Measurements from ENCODE around the gene VAT1. TPM values are rescaled to one million over a fixed set of nuclear protein-coding genes. Genes with fewer than 3 reads are reported as not detected.

VAT1 gene
- total RNA-seq, 1 experiment from 2014 or later: 45.7 TPM

GRCh38 chr17:43016216-43016615, 6.0 kb downstream of the VAT1 start:
- peaks cover 13% of the 10 kb centered on the region; the same call in 1 of the 2 replicates for H3K79me2 ChIP-seq (ENCODE audit: low read length)
- H3K4me2 ChIP-seq (ENCODE audit: low read depth, low read length, poor library complexity, severe bottlenecking): no peak overlapping the region
- no peaks in the 10 kb centered on the region for H3K27me3 ChIP-seq (ENCODE audit: low read length)
- no peak overlapping the region for H3K4me3 ChIP-seq (ENCODE audit: low read length)
- no peaks in the 10 kb centered on the region for H4K20me1 ChIP-seq (ENCODE audit: insufficient read depth, low read depth, low read length)
- no peaks in the 10 kb centered on the region for H3K9me3 ChIP-seq (ENCODE audit: low read length)
- no peaks in the 10 kb centered on the region for H3K9me2 ChIP-seq (replicated peaks; ENCODE audit: insufficient read depth, low read length)
- DNase-seq: no peak
- H3K27ac ChIP-seq (ENCODE audit: low read length): no peak overlapping the region
- peaks cover 17% of the 10 kb centered on the region for H3K4me1 ChIP-seq (ENCODE audit: low read length)
- H3K9ac ChIP-seq (ENCODE audit: low read length): no peak overlapping the region
- no peak overlapping the region for H2AFZ ChIP-seq (ENCODE audit: low read length)
- H3K36me3 ChIP-seq (ENCODE audit: insufficient read depth, low read length): no peaks in the 10 kb centered on the region

DNA sequence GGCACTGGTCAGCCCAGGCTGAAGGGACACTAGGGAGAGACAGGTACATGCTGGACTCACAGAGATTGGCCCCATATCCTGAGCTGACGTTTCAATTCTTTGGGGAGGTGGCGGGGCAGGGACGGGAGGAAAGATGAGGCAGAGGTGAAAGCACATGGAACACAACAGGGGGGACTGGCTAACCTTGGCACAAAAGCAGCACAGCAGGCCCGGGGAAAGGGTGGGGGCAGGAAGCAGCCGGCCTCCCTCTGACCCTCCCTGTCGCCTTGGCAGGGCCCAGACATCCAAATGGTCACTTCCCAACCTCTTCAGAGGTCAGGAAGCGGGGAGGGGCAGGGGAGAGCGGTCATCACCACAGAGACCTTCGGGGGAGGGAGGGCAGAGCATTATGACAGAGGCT, 6.6 kb downstream of the VAT1 start:
- H2AFZ ChIP-seq (ENCODE audit: low read length): no peak overlapping the region
- H3K4me1 ChIP-seq (ENCODE audit: low read length): peaks cover 12% of the 10 kb centered on the region
- no peaks in the 10 kb centered on the region for H3K9me3 ChIP-seq (ENCODE audit: low read length)
- H3K9ac ChIP-seq (ENCODE audit: low read length): no peak overlapping the region
- no peaks in the 10 kb centered on the region for H3K9me2 ChIP-seq (replicated peaks; ENCODE audit: insufficient read depth, low read length)
- no peak overlapping the region for H3K27ac ChIP-seq (ENCODE audit: low read length)
- H3K79me2 ChIP-seq (ENCODE audit: low read length): peaks cover 10% of the 10 kb centered on the region; the same call in 1 of the 2 replicates
- no peaks in the 10 kb centered on the region for H4K20me1 ChIP-seq (ENCODE audit: insufficient read depth, low read depth, low read length)
- no peak overlapping the region for H3K4me2 ChIP-seq (ENCODE audit: low read depth, low read length, poor library complexity, severe bottlenecking)
- H3K4me3 ChIP-seq (ENCODE audit: low read length): no peak overlapping the region
- DNase-seq: no peak
- H3K36me3 ChIP-seq (ENCODE audit: insufficient read depth, low read length): no peaks in the 10 kb centered on the region
- H3K27me3 ChIP-seq (ENCODE audit: low read length): no peaks in the 10 kb centered on the region

DNA sequence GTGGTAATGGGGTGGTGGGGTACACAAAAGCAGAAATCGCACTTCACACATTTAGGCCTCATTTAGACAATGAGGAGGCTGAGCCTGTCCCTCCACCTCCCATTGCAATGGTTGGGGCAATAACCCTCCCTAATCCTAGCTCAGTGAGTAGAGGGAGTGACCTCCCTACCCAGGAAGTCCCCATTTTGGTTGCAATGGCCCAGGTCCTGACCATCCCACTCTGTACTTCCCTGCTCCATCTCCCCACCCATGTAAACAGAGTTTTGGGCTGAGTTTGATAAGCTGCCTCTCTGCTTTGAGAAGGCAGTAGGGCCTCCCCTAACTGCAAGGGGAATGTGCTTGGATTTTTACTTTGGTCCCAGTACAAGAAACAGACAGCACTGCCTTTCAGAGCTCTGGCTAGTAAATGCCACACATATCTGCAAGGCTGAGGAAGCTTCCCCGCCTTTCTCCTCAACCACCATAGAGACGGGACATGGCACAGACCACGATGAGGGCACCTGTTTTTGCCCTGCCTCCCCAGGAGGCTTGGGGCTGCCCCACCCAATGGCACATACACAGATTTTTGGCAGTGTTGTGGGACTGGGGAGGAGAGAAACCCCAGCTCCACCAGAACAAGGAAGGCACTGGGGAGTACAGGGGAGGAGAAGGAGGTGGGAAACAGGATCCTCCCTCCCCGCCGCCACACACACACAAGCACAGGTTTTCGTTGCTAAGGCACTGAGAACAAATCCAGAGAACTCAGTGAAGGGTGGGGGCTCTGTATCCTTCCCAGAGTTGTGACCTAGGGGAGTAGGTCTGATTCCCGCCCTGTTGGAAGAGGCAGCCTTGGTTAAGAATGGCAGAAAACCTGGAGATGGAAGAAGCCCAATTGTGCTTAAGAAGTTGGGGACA, 7.3 kb downstream of the VAT1 start:
- H3K4me1 ChIP-seq (ENCODE audit: low read length): peaks cover 12% of the 10 kb centered on the region
- no peaks in the 10 kb centered on the region for H3K36me3 ChIP-seq (ENCODE audit: insufficient read depth, low read length)
- DNase-seq: no peak
- peaks cover 4% of the 10 kb centered on the region; the same call in 1 of the 2 replicates for H3K79me2 ChIP-seq (ENCODE audit: low read length)
- H3K9me3 ChIP-seq (ENCODE audit: low read length): no peaks in the 10 kb centered on the region
- H3K9ac ChIP-seq (ENCODE audit: low read length): no peak overlapping the region
- H3K4me3 ChIP-seq (ENCODE audit: low read length): no peak overlapping the region
- no peaks in the 10 kb centered on the region for H3K27me3 ChIP-seq (ENCODE audit: low read length)
- H3K9me2 ChIP-seq (replicated peaks; ENCODE audit: insufficient read depth, low read length): no peaks in the 10 kb centered on the region
- H2AFZ ChIP-seq (ENCODE audit: low read length): no peak overlapping the region
- H3K27ac ChIP-seq (ENCODE audit: low read length): no peak overlapping the region
- no peak overlapping the region for H3K4me2 ChIP-seq (ENCODE audit: low read depth, low read length, poor library complexity, severe bottlenecking)
- no peaks in the 10 kb centered on the region for H4K20me1 ChIP-seq (ENCODE audit: insufficient read depth, low read depth, low read length)

- Histone ChIP-seq H3K4me1 (ENCODE audit: low read length) (peaks cover 12% of the 10 kb centered on the region), H3K27me3 (ENCODE audit: low read length) (no peaks in the 10 kb centered on the region), H3K4me2 (ENCODE audit: low read depth, low read length, poor library complexity, severe bottlenecking) (no peak overlapping the region), H2AFZ (ENCODE audit: low read length) (no peak overlapping the region), H3K9ac (ENCODE audit: low read length) (no peak overlapping the region), H4K20me1 (ENCODE audit: insufficient read depth, low read depth, low read length) (no peaks in the 10 kb centered on the region), H3K4me3 (ENCODE audit: low read length) (no peak overlapping the region), H3K9me2 (replicated peaks; ENCODE audit: insufficient read depth, low read length) (no peaks in the 10 kb centered on the region), H3K9me3 (ENCODE audit: low read length) (no peaks in the 10 kb centered on the region), H3K36me3 (ENCODE audit: insufficient read depth, low read length) (no peaks in the 10 kb centered on the region), H3K27ac (ENCODE audit: low read length) (no peak overlapping the region), H3K79me2 (ENCODE audit: low read length) (0 out of 2 replicates have a peak, but pooled peaks cover 3% of the 10 kb centered on the region)
- DNase-seq: no peak
Observed at GRCh38 chr17:43014020-43014648, 8.1 kb downstream of the VAT1 start.

DNA sequence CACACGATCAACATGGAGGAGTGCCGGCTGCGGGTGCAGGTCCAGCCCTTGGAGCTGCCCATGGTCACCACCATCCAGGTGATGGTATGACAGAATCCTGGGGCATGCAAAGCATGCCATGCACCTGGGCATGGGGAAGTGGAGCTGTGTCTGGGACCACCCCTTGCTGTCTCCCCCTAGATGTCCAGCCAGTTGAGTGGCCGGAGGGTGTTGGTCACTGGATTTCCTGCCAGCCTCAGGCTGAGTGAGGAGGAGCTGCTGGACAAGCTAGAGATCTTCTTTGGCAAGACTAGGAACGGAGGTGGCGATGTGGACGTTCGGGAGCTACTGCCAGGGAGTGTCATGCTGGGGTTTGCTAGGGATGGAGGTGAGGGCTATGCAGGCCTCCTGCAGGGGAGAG, 8.9 kb downstream of the VAT1 start:
- no peaks in the 10 kb centered on the region for H3K79me2 ChIP-seq (ENCODE audit: low read length)
- H3K9me3 ChIP-seq (ENCODE audit: low read length): no peaks in the 10 kb centered on the region
- H3K36me3 ChIP-seq (ENCODE audit: insufficient read depth, low read length): no peaks in the 10 kb centered on the region
- no peak overlapping the region for H2AFZ ChIP-seq (ENCODE audit: low read length)
- H4K20me1 ChIP-seq (ENCODE audit: insufficient read depth, low read depth, low read length): no peaks in the 10 kb centered on the region
- no peak overlapping the region for H3K4me2 ChIP-seq (ENCODE audit: low read depth, low read length, poor library complexity, severe bottlenecking)
- H3K4me3 ChIP-seq (ENCODE audit: low read length): no peak overlapping the region
- H3K9ac ChIP-seq (ENCODE audit: low read length): no peak overlapping the region
- no peak for DNase-seq
- H3K27ac ChIP-seq (ENCODE audit: low read length): no peak overlapping the region
- no peaks in the 10 kb centered on the region for H3K9me2 ChIP-seq (replicated peaks; ENCODE audit: insufficient read depth, low read length)
- no peaks in the 10 kb centered on the region for H3K27me3 ChIP-seq (ENCODE audit: low read length)
- H3K4me1 ChIP-seq (ENCODE audit: low read length): peaks cover 5% of the 10 kb centered on the region

- Histone ChIP-seq H3K4me2 (ENCODE audit: low read depth, low read length, poor library complexity, severe bottlenecking) (no peak overlapping the region), H3K27ac (ENCODE audit: low read length) (no peak overlapping the region), H3K9ac (ENCODE audit: low read length) (no peak overlapping the region), H3K4me1 (ENCODE audit: low read length) (peaks cover 3% of the 10 kb centered on the region), H3K79me2 (ENCODE audit: low read length) (no peaks in the 10 kb centered on the region), H3K4me3 (ENCODE audit: low read length) (no peak overlapping the region), H4K20me1 (ENCODE audit: insufficient read depth, low read depth, low read length) (no peaks in the 10 kb centered on the region), H3K36me3 (ENCODE audit: insufficient read depth, low read length) (no peaks in the 10 kb centered on the region), H3K9me3 (ENCODE audit: low read length) (no peaks in the 10 kb centered on the region), H2AFZ (ENCODE audit: low read length) (no peak overlapping the region), H3K9me2 (replicated peaks; ENCODE audit: insufficient read depth, low read length) (no peaks in the 10 kb centered on the region), H3K27me3 (ENCODE audit: low read length) (no peaks in the 10 kb centered on the region)
- DNase-seq: no peak
Observed at GRCh38 chr17:43011728-43012472, 10.3 kb downstream of the VAT1 start.

- no peak overlapping the region for H3K27ac ChIP-seq (ENCODE audit: low read length)
- no peaks in the 10 kb centered on the region for H3K27me3 ChIP-seq (ENCODE audit: low read length)
- H3K9ac ChIP-seq (ENCODE audit: low read length): no peak overlapping the region
- no peaks in the 10 kb centered on the region for H3K36me3 ChIP-seq (ENCODE audit: insufficient read depth, low read length)
- no peaks in the 10 kb centered on the region for H3K9me2 ChIP-seq (replicated peaks; ENCODE audit: insufficient read depth, low read length)
- no peak overlapping the region for H3K4me3 ChIP-seq (ENCODE audit: low read length)
- no peaks in the 10 kb centered on the region for H3K9me3 ChIP-seq (ENCODE audit: low read length)
- no peak overlapping the region for H3K4me2 ChIP-seq (ENCODE audit: low read depth, low read length, poor library complexity, severe bottlenecking)
- no peaks in the 10 kb centered on the region for H3K79me2 ChIP-seq (ENCODE audit: low read length)
- no peak for DNase-seq
- H2AFZ ChIP-seq (ENCODE audit: low read length): no peak overlapping the region
- peaks cover 11% of the 10 kb centered on the region for H3K4me1 ChIP-seq (ENCODE audit: low read length)
- no peaks in the 10 kb centered on the region for H4K20me1 ChIP-seq (ENCODE audit: insufficient read depth, low read depth, low read length)
Observed at GRCh38 chr17:43010667-43011308, 11.4 kb downstream of the VAT1 start.

All from Karpas-422 (cell line).